Germinal center (tissue), 1 donor: ENCODE data around the gene RPRD1B.

Experiments used
- DNase-seq: peaks from one replicate; pipeline ENCODE4 v3.0.0; 2012; ENCODE audit warnings: mixed read lengths, low spot score

RPRD1B gene

DNA sequence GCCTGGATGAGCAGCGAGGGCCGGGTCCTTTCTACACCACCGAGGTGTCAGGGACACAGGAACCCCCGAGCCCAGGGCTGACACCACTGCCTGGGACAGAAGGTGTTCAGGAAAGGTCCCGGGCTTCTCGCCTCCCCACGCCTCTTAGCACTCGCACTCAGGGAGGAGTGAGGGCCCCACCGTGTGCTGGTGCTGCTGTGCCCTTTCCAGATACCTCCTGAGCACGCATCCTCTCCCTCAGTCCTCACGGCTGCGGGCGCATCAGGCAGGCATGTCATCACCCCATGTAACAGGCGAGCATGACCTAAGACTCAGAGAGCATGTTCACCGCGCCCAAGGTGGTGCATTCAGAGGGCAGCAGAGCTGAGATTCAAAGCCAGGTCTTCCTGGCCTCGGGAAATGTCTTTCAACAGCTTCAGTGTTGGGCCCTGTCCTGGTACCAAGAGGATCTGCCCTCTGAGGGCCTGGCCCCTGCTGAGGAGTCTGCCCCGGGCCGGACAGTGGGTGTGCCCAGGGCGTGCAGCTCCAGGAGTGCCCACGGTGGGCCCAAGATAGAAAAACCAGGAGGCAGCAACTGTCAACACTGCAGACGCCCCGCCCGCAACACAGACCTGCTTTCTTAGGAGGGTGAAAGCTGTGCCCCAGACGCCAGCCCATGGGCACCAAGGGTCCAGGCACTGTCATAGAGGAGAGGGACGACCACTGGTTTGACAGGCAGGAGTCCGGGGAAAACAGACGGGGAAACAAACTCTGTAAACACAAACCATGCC lies 102.3 kb downstream of the RPRD1B start:
- DNase-seq, result no peak

DNA sequence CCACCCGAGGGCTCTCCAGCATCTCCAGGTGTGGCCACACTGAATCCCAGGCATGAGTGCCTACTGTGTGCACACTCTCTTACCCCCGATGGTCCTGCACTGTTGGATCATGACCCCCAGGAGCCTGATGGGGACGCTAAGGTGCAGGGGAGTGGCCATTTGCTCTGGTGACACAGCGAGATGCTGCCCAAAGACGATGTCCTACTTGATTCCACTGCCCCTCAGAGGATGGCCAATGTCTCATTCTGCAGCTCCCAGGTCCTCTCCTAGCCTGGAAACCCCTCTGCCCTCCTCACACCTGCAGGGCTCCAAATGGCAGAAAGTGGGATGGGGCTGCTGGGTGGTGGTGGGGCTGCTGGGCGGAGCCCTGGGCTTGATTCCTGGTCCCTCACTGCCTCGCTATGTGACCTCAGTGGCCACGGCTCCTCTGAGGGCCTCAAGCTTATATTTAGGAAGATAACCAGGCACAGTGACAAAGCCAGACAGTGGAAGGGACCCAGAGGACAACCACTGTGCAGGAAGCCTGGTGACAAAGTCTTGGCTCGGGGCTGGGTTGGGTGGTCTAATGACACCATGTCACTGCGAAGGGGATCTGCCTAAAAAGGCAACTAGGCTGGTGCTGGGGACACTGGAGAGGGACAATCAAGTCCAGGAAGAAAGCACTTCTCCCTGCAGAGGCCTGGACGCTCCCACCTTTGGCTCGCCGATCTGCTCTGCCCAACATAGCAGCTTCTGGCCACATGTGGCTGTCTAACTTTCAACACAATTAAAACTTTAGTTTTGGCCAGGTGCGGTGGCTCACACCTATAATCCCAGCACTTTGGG lies 103.1 kb downstream of the RPRD1B start:
- DNase-seq, result no peak

DNA sequence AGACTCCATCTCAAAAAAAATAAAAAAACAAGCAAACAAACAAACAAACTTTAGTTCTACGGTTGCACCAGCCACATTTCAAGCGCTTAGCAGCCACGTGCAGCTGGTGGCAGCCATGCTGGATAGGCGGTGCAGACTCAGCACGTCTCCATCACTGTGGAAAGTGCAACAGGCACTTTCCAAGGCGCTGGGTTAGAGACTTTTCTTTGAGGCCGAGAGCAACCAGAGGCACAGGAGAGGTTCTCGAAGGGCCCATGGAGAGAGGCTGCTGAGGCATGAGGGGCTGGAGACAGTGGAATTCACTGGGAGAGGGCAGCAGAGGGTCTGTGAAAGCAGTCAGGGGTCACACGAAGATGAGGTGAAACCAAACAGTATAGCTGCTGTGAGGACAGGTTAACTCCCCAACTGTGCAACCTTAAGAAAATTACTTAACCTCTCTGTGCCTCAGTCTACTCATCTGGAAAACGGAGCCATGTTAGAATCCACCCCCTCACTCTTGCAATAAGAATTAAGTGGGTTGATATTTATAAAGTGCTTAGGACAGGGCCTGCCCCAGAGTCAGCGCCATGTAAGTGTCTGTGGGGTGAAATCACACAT lies 104.0 kb downstream of the RPRD1B start:
- DNase-seq, result no peak

DNA sequence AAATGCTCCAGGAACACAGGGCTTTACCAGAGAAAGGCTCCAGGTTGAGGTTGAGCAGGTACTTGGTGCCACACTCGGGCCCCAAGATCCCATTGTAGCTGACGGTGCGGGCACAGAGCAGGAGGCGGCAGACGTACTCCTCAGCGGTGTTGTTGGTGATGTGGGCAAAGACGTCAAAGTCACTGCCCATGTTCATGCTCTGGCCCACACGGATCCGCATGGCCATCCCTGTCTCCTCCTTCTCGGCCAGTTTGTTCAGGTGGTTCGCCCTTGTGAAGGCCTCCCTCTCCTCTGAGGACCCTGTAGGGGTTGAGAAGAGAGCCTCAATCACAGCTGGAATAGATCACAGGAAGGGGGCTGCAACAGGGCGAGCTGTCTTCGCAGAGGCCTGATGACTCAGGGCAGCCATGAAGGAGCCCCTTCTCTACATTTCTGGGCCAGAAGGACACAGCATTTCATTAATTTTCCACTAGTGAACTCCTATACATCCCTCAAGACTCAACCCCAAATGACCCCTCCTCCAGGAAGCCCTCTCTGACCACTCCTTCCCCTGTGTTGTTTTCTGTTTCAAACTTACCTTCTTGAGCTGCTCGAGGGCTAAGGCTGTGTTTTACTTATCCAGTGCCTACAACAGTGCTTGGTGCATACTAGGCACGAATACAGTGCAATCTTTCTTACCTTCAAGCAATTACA lies 104.7 kb downstream of the RPRD1B start:
- no peak for DNase-seq

DNA sequence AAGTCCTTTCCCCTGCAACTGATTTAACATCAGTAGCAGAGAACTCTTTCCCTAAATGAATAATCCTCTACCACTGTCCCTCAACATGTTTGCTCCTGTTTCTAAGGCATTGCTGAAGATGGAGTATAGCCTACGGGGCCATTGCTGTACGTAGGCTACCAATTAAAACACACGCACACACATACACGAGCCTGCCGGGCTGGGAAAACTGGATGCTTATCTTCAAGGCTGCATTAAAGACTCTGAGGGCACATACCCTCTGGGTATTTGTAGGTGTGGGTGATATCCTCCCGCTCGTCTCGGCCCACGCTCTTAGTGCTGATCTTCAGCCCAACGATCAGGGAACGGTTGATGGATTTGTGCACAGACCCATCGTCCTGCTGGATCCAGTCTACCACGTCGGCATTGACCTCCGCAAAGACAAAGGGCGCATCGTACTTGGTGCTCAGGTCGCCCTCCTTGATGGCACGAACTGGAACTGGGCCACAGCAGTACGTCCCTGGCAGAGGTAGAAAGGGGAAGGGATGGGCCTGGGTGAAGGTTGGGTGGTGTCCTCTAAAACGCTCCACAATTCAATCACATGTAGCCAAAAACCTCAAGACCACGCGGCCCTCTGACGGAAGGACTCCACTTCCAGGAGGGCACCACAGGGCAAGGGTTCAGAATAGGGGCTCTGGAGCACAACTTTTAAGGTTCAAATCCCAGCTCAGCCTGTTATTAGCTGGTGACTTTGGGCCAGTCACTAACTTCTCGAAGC lies 105.8 kb downstream of the RPRD1B start:
- no peak for DNase-seq

DNA sequence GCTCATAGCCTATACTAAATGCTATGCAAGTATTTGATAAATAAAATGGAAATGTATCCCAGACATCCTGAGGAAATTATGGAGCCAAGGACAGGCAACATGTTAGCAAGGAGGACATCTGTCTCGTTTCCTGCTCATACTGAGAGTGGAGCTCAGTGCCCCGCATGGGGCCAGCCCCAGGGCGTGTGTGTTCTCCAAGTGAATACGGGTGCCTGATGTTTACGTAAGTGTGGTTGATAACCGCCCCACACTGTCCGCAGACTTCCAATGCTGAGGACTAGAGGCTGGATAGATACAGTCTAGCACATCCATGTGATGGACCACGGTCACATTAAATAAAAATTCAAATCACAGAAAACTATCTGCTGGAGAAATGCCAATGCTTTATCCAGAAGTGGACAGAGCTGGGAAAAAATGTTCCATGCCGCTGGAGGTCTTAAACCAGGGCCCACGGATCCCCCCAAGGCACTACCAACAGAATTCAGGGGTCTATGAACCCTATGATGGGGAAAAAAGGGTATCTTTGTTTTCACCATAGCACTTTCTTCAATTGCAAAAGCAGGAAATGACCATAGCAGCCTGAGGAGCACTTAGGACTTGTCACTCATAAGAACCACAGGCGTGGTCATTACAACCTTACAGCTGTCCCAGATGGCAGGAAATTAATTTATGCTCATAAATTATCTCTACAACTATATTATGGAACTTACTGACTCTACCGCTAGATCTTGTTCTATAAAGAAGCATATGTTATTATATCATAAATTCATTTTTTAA lies 106.6 kb downstream of the RPRD1B start:
- no peak for DNase-seq

DNA sequence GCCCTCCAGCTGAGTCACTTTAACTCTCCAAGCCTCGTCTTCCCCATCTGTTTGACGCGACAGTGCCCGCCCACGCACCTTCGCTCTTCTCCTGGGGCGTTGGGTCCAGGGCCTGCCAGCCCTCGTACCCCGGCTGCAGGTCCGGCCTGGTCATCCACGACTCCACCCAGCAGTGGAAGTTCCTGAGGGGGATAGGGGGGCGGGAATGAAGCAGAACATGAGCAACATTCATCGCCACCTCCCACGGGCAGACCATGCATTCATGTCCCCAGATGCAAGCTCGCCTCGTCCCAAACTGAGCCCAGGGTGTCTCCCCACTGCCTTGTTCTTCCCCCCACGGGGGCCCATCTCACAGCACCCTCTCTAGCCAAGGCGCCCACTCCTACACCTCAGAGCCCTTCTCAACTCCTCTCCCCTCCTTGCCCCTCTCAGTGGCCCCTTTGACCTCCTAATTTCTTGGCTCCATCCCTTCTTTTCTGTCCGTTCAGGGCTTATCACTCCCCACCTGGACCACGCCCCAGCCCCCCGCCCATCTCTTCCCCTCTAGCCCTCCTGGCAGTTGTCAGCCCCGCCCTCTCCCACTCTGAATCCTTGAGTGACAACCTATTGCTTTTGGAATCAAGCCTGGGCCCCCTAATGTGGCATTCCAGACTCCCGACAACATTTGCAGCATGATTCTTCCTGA lies 107.8 kb downstream of the RPRD1B start:
- DNase-seq, result no peak
